Activated CD4-positive, alpha-beta T cell treated with anti-CD3 and anti-CD28 coated beads for 1 hour (primary cell): ENCODE results near the gene PRELID2.

ENCODE experiments used
- DNase-seq: peaks from one replicate; pipeline ENCODE4 v3.0.0-alpha.2; 2020

PRELID2 gene

GRCh38 chr5:145793574-145793973 is 41.6 kb downstream of the PRELID2 start:
- no peak for DNase-seq

GRCh38 chr5:145792840-145793239 is 42.3 kb downstream of the PRELID2 start:
- DNase-seq = no peak

- no peak for DNase-seq
Measured at GRCh38 chr5:145791866-145792265, 43.3 kb downstream of the PRELID2 start.

- DNase-seq = no peak
Measured at GRCh38 chr5:145787996-145788395, 47.1 kb downstream of the PRELID2 start.

- DNase-seq = no peak
Measured at GRCh38 chr5:145787507-145787906, 47.6 kb downstream of the PRELID2 start.

GRCh38 chr5:145787001-145787400 is 48.1 kb downstream of the PRELID2 start:
- DNase-seq = no peak

GRCh38 chr5:145780982-145781381 is 54.2 kb downstream of the PRELID2 start:
- no peak for DNase-seq

GRCh38 chr5:145778144-145778900 is 56.8 kb downstream of the PRELID2 start:
- DNase-seq = no peak

- no peak for DNase-seq
Measured at GRCh38 chr5:145777445-145778063, 57.6 kb downstream of the PRELID2 start.

GRCh38 chr5:145776886-145777285 is 58.3 kb downstream of the PRELID2 start:
- no peak for DNase-seq

GRCh38 chr5:145775893-145776444 is 59.2 kb downstream of the PRELID2 start:
- DNase-seq = no peak

GRCh38 chr5:145775411-145775810 is 59.7 kb downstream of the PRELID2 start:
- DNase-seq = no peak

GRCh38 chr5:145774442-145774841 is 60.7 kb downstream of the PRELID2 start:
- DNase-seq = no peak

GRCh38 chr5:145772466-145772865 is 62.7 kb downstream of the PRELID2 start:
- DNase-seq = no peak

GRCh38 chr5:145768863-145769262 is 66.3 kb downstream of the PRELID2 start:
- DNase-seq = no peak

- DNase-seq = no peak
Measured at GRCh38 chr5:145764325-145764724, 70.8 kb downstream of the PRELID2 start.

- no peak for DNase-seq
Measured at GRCh38 chr5:145762833-145763232, 72.3 kb downstream of the PRELID2 start.

GRCh38 chr5:145761254-145761653 is 73.9 kb downstream of the PRELID2 start:
- no peak for DNase-seq

GRCh38 chr5:145760660-145761059 is 74.5 kb downstream of the PRELID2 start:
- DNase-seq = no peak

- no peak for DNase-seq
Measured at GRCh38 chr5:145752947-145753346, 82.2 kb downstream of the PRELID2 start.

GRCh38 chr5:145752534-145752933 is 82.6 kb downstream of the PRELID2 start:
- DNase-seq = no peak

GRCh38 chr5:145750199-145750598 is 84.9 kb downstream of the PRELID2 start:
- DNase-seq = no peak

- no peak for DNase-seq
Measured at GRCh38 chr5:145743396-145744061, 91.6 kb downstream of the PRELID2 start.

- DNase-seq = no peak
Measured at GRCh38 chr5:145739843-145740242, 95.3 kb downstream of the PRELID2 start.
